HUES6 (cell line): ENCODE measurements around the gene TPGS2.
"Not testable (repeated sequence)": the region's sequence is repeated elsewhere in the genome, so short reads cannot be mapped to it uniquely, and the experiment has no call there.

Source experiments
- H3K27ac ChIP-seq: 2 replicates; pipeline ENCODE4 v1.7.0; 2013; ENCODE audit warnings: low read depth, mild to moderate bottlenecking, low read length, inconsistent platforms
- H3K27me3 ChIP-seq: 2 replicates; pipeline ENCODE4 v1.6.1; 2013; ENCODE audit warnings: low read length; ENCODE audit not compliant: control insufficient read depth, insufficient read depth
- H3K36me3 ChIP-seq: 2 replicates; pipeline ENCODE4 v1.6.1; 2013; ENCODE audit warnings: low read length; ENCODE audit not compliant: control insufficient read depth, insufficient read depth
- H3K4me1 ChIP-seq: 2 replicates; pipeline ENCODE4 v1.6.1; 2013; ENCODE audit warnings: low read length; ENCODE audit not compliant: control insufficient read depth, insufficient read depth
- H3K4me3 ChIP-seq: 2 replicates; pipeline ENCODE4 v1.5.1; 2013; ENCODE audit warnings: low read depth, low read length
- H3K9ac ChIP-seq: one replicate; pipeline ENCODE4 v1.6.1; 2013; ENCODE audit warnings: mild to moderate bottlenecking, low read length
- H3K9me3 ChIP-seq: 2 replicates; pipeline ENCODE4 v1.6.1; 2013; ENCODE audit warnings: low read depth, low read length; ENCODE audit not compliant: control insufficient read depth, insufficient read depth

The TPGS2 gene

GRCh38 chr18:36825526-36825925 lies 3.3 kb downstream of the TPGS2 start:
- Histone ChIP-seq H3K27me3 (no peaks in the 10 kb centered on the region), H3K9ac (no peak overlapping the region)

GRCh38 chr18:36821681-36822080 lies 7.1 kb downstream of the TPGS2 start:
- H3K9ac ChIP-seq = no peak overlapping the region
- H3K9me3 ChIP-seq = no peaks in the 10 kb centered on the region
- no peak overlapping the region for H3K27ac ChIP-seq
- H3K36me3 ChIP-seq = peaks cover 37% of the 10 kb centered on the region
- no peaks in the 10 kb centered on the region for H3K4me1 ChIP-seq
- no peak overlapping the region for H3K4me3 ChIP-seq
- no peaks in the 10 kb centered on the region for H3K27me3 ChIP-seq

More at GRCh38 chr18:36825526-36825925, 3.3 kb downstream of the TPGS2 start:
- no peak overlapping the region for H3K4me3 ChIP-seq
- no peaks in the 10 kb centered on the region for H3K9me3 ChIP-seq
- H3K27ac ChIP-seq = no peak overlapping the region
- peaks cover 17% of the 10 kb centered on the region for H3K36me3 ChIP-seq
- H3K4me1 ChIP-seq = peaks cover 6% of the 10 kb centered on the region; the same call in 1 of the 2 replicates

GRCh38 chr18:36819621-36820020 lies 9.2 kb downstream of the TPGS2 start:
- Histone ChIP-seq H3K27ac (no peak overlapping the region), H3K4me3 (no peak overlapping the region), H3K9me3 (no peaks in the 10 kb centered on the region), H3K27me3 (no peaks in the 10 kb centered on the region), H3K9ac (no peak overlapping the region), H3K4me1 (no peaks in the 10 kb centered on the region), H3K36me3 (peaks cover 46% of the 10 kb centered on the region)

DNA sequence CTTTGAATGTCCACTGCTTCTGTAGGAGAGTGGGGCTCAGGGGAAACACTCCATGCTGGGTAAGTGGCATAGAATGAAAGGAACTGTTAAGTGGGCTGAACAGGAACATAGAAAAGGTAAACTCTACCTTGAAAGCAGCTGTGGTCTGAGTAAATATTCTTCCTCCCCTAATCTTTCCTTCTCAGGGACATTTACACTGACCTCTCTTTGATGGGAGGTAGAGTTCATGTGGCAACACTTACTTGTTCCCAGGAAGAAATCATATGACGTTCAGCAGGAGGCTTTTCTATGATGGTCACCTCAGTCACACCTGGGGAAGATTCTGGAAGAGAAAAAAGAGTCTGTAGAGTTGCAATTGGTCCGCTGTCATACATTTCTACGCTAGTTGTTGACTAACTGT lies 10.2 kb downstream of the TPGS2 start:
- Histone ChIP-seq H3K36me3 (peaks cover 53% of the 10 kb centered on the region), H3K4me3 (no peak overlapping the region)

GRCh38 chr18:36817039-36817438 lies 11.8 kb downstream of the TPGS2 start:
- Histone ChIP-seq H3K27ac (no peak overlapping the region), H3K36me3 (peaks cover 62% of the 10 kb centered on the region), H3K9me3 (no peaks in the 10 kb centered on the region), H3K4me3 (no peak overlapping the region), H3K9ac (no peak overlapping the region), H3K4me1 (no peaks in the 10 kb centered on the region), H3K27me3 (no peaks in the 10 kb centered on the region)

More for the DNA sequence above, 10.2 kb downstream of the TPGS2 start:
- Histone ChIP-seq H3K4me1 (no peaks in the 10 kb centered on the region), H3K27me3 (no peaks in the 10 kb centered on the region), H3K9ac (no peak overlapping the region), H3K9me3 (no peaks in the 10 kb centered on the region), H3K27ac (no peak overlapping the region)

DNA sequence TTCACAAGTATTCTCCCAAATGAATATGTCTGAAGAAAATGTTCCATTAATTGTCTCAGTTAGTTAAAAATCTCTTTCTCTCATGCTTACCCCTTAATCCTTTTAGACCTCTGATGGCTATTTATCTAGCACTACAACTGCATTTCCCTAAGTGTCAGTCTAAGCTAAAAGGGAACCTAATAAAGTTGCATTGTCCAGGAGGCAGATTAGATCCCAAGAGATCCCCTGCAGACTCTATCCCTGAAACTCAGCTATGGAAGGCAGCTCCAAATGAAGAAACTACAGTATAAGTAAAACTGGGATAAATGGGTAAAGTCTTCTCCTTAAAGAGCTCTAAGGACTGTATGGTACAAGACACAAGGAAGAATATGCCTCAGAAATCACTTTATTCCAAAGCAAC lies 12.7 kb downstream of the TPGS2 start:
- not testable (repeated sequence) for H3K9ac ChIP-seq, H3K27me3 ChIP-seq, H3K4me1 ChIP-seq, H3K27ac ChIP-seq, H3K4me3 ChIP-seq, H3K9me3 ChIP-seq
- H3K36me3 ChIP-seq = peaks cover 59% of the 10 kb centered on the region

- no peak overlapping the region for H3K9ac ChIP-seq
- no peak overlapping the region for H3K27ac ChIP-seq
- no peak overlapping the region for H3K4me3 ChIP-seq
- H3K36me3 ChIP-seq = peaks cover 64% of the 10 kb centered on the region
- no peaks in the 10 kb centered on the region for H3K4me1 ChIP-seq
- no peaks in the 10 kb centered on the region for H3K27me3 ChIP-seq
- H3K9me3 ChIP-seq = no peaks in the 10 kb centered on the region
These were observed 13.8 kb downstream of the TPGS2 start for GRCh38 chr18:36814994-36815393.

GRCh38 chr18:36813824-36814223 lies 15.0 kb downstream of the TPGS2 start:
- H3K4me1 ChIP-seq = no peaks in the 10 kb centered on the region
- H3K9ac ChIP-seq = no peak overlapping the region
- no peaks in the 10 kb centered on the region for H3K27me3 ChIP-seq
- peaks cover 62% of the 10 kb centered on the region for H3K36me3 ChIP-seq
- H3K9me3 ChIP-seq = no peaks in the 10 kb centered on the region
- H3K4me3 ChIP-seq = no peak overlapping the region
- no peak overlapping the region for H3K27ac ChIP-seq

DNA sequence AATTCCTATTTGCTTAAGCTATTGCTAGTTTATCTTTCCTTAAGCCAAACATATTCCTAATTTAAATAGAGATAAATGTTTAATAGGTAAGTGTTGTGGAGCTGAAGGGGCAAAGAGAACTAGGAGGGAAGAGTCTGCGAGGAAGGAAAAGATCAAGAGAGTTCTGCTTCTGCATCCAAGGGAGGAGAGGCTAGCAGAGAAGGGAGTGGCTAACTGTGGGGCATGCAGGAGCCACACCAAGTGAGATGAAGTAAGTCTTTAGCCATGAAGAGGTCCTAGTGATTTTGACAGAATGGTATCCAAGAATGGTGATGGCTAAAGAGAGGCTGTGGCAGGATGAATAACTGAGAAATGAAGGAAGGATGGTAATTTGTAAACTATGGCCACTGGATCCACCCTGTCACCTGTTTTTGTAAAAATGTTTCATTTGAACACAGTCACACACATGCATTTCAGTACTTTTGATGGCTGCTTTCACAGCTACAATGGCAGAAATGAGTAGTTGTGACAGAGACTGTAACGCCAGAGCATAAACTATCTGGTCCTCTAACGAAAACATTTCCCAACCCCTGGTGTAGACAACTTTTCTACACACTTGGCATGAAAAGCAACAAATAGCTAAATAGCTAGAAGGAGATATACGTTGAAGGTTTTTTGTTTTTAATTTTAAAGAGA lies 15.6 kb downstream of the TPGS2 start:
- H3K27me3 ChIP-seq = no peaks in the 10 kb centered on the region
- H3K9ac ChIP-seq = no peak overlapping the region
- H3K9me3 ChIP-seq = no peaks in the 10 kb centered on the region
- H3K4me1 ChIP-seq = no peaks in the 10 kb centered on the region
- peaks cover 56% of the 10 kb centered on the region for H3K36me3 ChIP-seq
- no peak overlapping the region for H3K4me3 ChIP-seq
- H3K27ac ChIP-seq = no peak overlapping the region

GRCh38 chr18:36812678-36813077 lies 16.1 kb downstream of the TPGS2 start:
- H3K4me1 ChIP-seq = no peaks in the 10 kb centered on the region
- H3K4me3 ChIP-seq = no peak overlapping the region
- H3K36me3 ChIP-seq = peaks cover 56% of the 10 kb centered on the region
- H3K9ac ChIP-seq = no peak overlapping the region
- no peaks in the 10 kb centered on the region for H3K9me3 ChIP-seq
- H3K27me3 ChIP-seq = no peaks in the 10 kb centered on the region
- no peak overlapping the region for H3K27ac ChIP-seq

GRCh38 chr18:36811955-36812354 lies 16.8 kb downstream of the TPGS2 start:
- H3K9me3 ChIP-seq = no peaks in the 10 kb centered on the region
- no peak overlapping the region for H3K9ac ChIP-seq
- no peak overlapping the region for H3K27ac ChIP-seq
- H3K4me3 ChIP-seq = no peak overlapping the region
- H3K36me3 ChIP-seq = peaks cover 56% of the 10 kb centered on the region
- H3K27me3 ChIP-seq = no peaks in the 10 kb centered on the region
- H3K4me1 ChIP-seq = no peaks in the 10 kb centered on the region
